K562 (cell line): ENCODE measurements around the gene DYRK1B. TPM values are rescaled to one million over a fixed set of nuclear protein-coding genes. Genes with fewer than 3 reads are reported as not detected.

Experiments used
- ATAC-seq: fragments of 200-7000 bp; cut with Tn5 transposase; 3 replicates; pipeline ENCODE4 v1.9.1; 2020; ENCODE audit warnings: moderate library complexity
- BruUV-seq: library from RNA; stranded (reverse); fragments of 400-500 nt; replicated peaks from 2 replicates; lab custom pipeline; 2021; lab: Mats Ljungman, UMichigan
- CTCF ChIA-PET: fragments of 300-600 bp; formaldehyde crosslinking; extraction: SDS; loops from one replicate; lab custom pipeline; 2021; ENCODE audit warnings: low intra/inter-chr PET ratio; lab: Yijun Ruan, JAX
- POLR2A ChIA-PET: fragments of 300-600, 350-650 bp; sonication (Branson Sonifier 250); formaldehyde crosslinking; extraction: SDS; loops from one replicate; lab custom pipeline; 2021; ENCODE audit warnings: antibody characterized with exemption, inconsistent platforms; lab: Yijun Ruan, JAX
- DNase-seq, 4 experiments: peaks; one replicate each; pipeline versions ENCODE4 v3.0.0 to v3.0.0-alpha.2; 2011 to 2018; ENCODE audit warnings: low spot score in 3 of 4, mixed read lengths in 3 of 4; ENCODE audit errors: extremely low read depth in 1 of 4
- FAIRE-seq: peaks from 2 replicates; lab custom pipeline; 2011; peaks lifted over from hg19 to GRCh38; lab: Jason Lieb, UNC
- H2AFZ ChIP-seq: 2 replicates; pipeline ENCODE4 v1.6.0; 2011; ENCODE audit warnings: low read depth, low read length, control low read depth, inconsistent platforms
- H3K27ac ChIP-seq: fragments of 200-600 bp; 3 replicates; pipeline ENCODE4 v1.8.0; 2011; ENCODE audit warnings: low read depth, mild to moderate bottlenecking, control low read depth, inconsistent platforms, low read length, moderate library complexity, mixed read lengths; ENCODE audit errors: extremely low read depth
- H3K27me3 ChIP-seq, 2 experiments: fragments of 300-600 bp in 1 of 2; 2 replicates in 1 of 2; 3 replicates in 1 of 2; pipeline versions ENCODE4 v1.6.0 to v1.8.0; 2011; ENCODE audit warnings: inconsistent platforms in 2 of 2, low read length in 2 of 2, mild to moderate bottlenecking in 1 of 2, mixed read lengths in 1 of 2, moderate library complexity in 1 of 2; ENCODE audit not compliant: control insufficient read depth in 2 of 2, insufficient read depth in 2 of 2
- H3K36me3 ChIP-seq: fragments of 300-600 bp; 3 replicates; pipeline ENCODE4 v1.8.0; 2011; ENCODE audit warnings: mild to moderate bottlenecking, low read length, inconsistent platforms; ENCODE audit not compliant: control insufficient read depth, insufficient read depth
- H3K4me1 ChIP-seq, 2 experiments: fragments of 200-600 bp in 1 of 2; replicated peaks in 1 of 2; 2 replicates in 1 of 2; 3 replicates in 1 of 2; pipeline versions ENCODE4 v1.5.1 to v1.8.0; 2011; ENCODE audit warnings: inconsistent platforms in 2 of 2, low read length in 2 of 2, mild to moderate bottlenecking in 1 of 2, mixed read lengths in 1 of 2, moderate library complexity in 1 of 2; ENCODE audit not compliant: control insufficient read depth in 2 of 2, insufficient read depth in 2 of 2
- H3K4me2 ChIP-seq: 2 replicates; pipeline ENCODE4 v1.6.1; 2011; ENCODE audit warnings: low read length, control low read depth, inconsistent platforms, mixed read lengths; ENCODE audit not compliant: insufficient read depth
- H3K4me3 ChIP-seq: fragments of 200-600 bp; sonication (generic), shearing (Covaris generic); 2 replicates; pipeline ENCODE4 v1.5.1; 2016; ENCODE audit warnings: control low read depth, inconsistent platforms
- H3K79me2 ChIP-seq: fragments of 200-600 bp; 3 replicates; pipeline ENCODE4 v1.8.0; 2011; ENCODE audit warnings: low read length, inconsistent platforms; ENCODE audit not compliant: control insufficient read depth, insufficient read depth
- H3K9ac ChIP-seq, 2 experiments: 2 replicates each; pipeline versions ENCODE4 v1.6.0 to v1.6.1; 2011; ENCODE audit warnings: low read depth in 2 of 2, low read length in 2 of 2, control low read depth in 1 of 2, inconsistent platforms in 1 of 2, mild to moderate bottlenecking in 1 of 2, mixed read lengths in 1 of 2; ENCODE audit not compliant: insufficient read depth in 1 of 2
- H3K9me1 ChIP-seq: one replicate; pipeline ENCODE4 v1.6.0; 2011; ENCODE audit warnings: inconsistent platforms, mild to moderate bottlenecking, low read length, moderate library complexity; ENCODE audit not compliant: control insufficient read depth, insufficient read depth
- H3K9me3 ChIP-seq: replicated peaks from 2 replicates; pipeline ENCODE4 v1.5.1; 2011; ENCODE audit warnings: low read depth, low read length, inconsistent platforms; ENCODE audit not compliant: control insufficient read depth, insufficient read depth
- H4K20me1 ChIP-seq: replicated peaks from 2 replicates; pipeline ENCODE4 v1.6.1; 2011; ENCODE audit warnings: low read length, inconsistent platforms, mixed read lengths; ENCODE audit not compliant: control insufficient read depth, insufficient read depth
- BCOR ChIP-seq: fragments of 450-650 bp; IDR thresholded peaks from 2 replicates; pipeline ENCODE4 v1.6.1; 2016
- CBFA2T3 ChIP-seq: fragments of 450-650 bp; IDR thresholded peaks from 2 replicates; pipeline ENCODE4 v1.6.1; 2017
- CBX3 ChIP-seq, 2 experiments: IDR thresholded peaks; 1 replicate in 1 of 2; 2 replicates in 1 of 2; pipeline ENCODE4 v1.6.1; 2012; ENCODE audit warnings: inconsistent platforms in 2 of 2, low read length in 2 of 2, borderline replicate concordance in 1 of 2, control low read depth in 1 of 2
- E2F3 ChIP-seq: fragments of 250-450 bp; sonication (Bioruptor Pico); IDR thresholded peaks from 2 replicates; pipeline ENCODE4 v1.4.0; 2020; ENCODE audit warnings: mild to moderate bottlenecking
- KLF1 ChIP-seq: fragments of 450-650 bp; IDR thresholded peaks from 2 replicates; pipeline ENCODE4 v1.6.1; 2016; ENCODE audit warnings: missing genetic modification characterization, missing compliant biosample characterization
- MBD2 ChIP-seq: sonication (generic); IDR thresholded peaks from 2 replicates; pipeline ENCODE4 v1.6.1; 2016; ENCODE audit warnings: low read depth, borderline replicate concordance
- PHB ChIP-seq: fragments of 250-450 bp; sonication (Bioruptor Pico); IDR thresholded peaks from 2 replicates; pipeline ENCODE4 v1.5.0; 2021
- POLR2G ChIP-seq: fragments of 200-400 bp; formaldehyde crosslinking; IDR thresholded peaks from 2 replicates; pipeline ENCODE4 v1.6.1; 2017; ENCODE audit warnings: low read depth, mild to moderate bottlenecking, antibody characterized with exemption, low read length, moderate library complexity
- PTBP1 ChIP-seq: fragments of 200-400 bp; formaldehyde crosslinking; IDR thresholded peaks from 2 replicates; pipeline ENCODE4 v1.6.1; 2017; ENCODE audit warnings: low read depth, low read length
- RBM14 ChIP-seq: fragments of 200-400 bp; formaldehyde crosslinking; IDR thresholded peaks from 2 replicates; pipeline ENCODE4 v1.6.1; 2018; ENCODE audit warnings: low read depth, mild to moderate bottlenecking, low read length, moderate library complexity, borderline replicate concordance; ENCODE audit not compliant: insufficient read depth
- RBM39 ChIP-seq: fragments of 200-400 bp; formaldehyde crosslinking; optimal IDR thresholded peaks from 2 replicates; pipeline ENCODE3; 2018; ENCODE audit warnings: low read depth, low read length
- SMARCA5 ChIP-seq: fragments of 450-650 bp; IDR thresholded peaks from 2 replicates; pipeline ENCODE4 v1.6.1; 2016
- STAG1 ChIP-seq: sonication (generic); formaldehyde crosslinking; IDR thresholded peaks from 2 replicates; pipeline ENCODE4 v1.5.0; 2020; ENCODE audit warnings: missing genetic modification reagents, borderline replicate concordance
- TAF9B ChIP-seq: fragments of 450-650 bp; IDR thresholded peaks from 2 replicates; pipeline ENCODE4 v1.6.1; 2018; ENCODE audit warnings: mild to moderate bottlenecking; ENCODE audit not compliant: partially characterized antibody
- U2AF2 ChIP-seq: fragments of 200-400 bp; formaldehyde crosslinking; optimal IDR thresholded peaks from 2 replicates; pipeline ENCODE3; 2017; ENCODE audit warnings: low read depth, mild to moderate bottlenecking, low read length
- WHSC1 ChIP-seq: IDR thresholded peaks from one replicate; pipeline ENCODE4 v1.6.1; 2012; ENCODE audit warnings: low read length, control low read depth, inconsistent platforms
- ZBED1 ChIP-seq: IDR thresholded peaks from 2 replicates; pipeline ENCODE4 v1.6.1; 2014
- ZNF133 ChIP-seq: fragments of 250-450 bp; sonication (Bioruptor Pico); IDR thresholded peaks from 2 replicates; pipeline ENCODE4 v1.4.0; 2020; ENCODE audit warnings: mild to moderate bottlenecking
- ZNF408 ChIP-seq: fragments of 250-450 bp; sonication (Bioruptor Pico); IDR thresholded peaks from 2 replicates; pipeline ENCODE4 v1.4.0; 2020; ENCODE audit warnings: low read depth, mild to moderate bottlenecking, moderate library complexity
- ZNF583 ChIP-seq: fragments of 250-450 bp; sonication (Bioruptor Pico); IDR thresholded peaks from 2 replicates; pipeline ENCODE4 v1.4.0; 2020
- ZZZ3 ChIP-seq: fragments of 450-650 bp; IDR thresholded peaks from 2 replicates; pipeline ENCODE4 v1.6.1; 2016; ENCODE audit warnings: antibody characterized with exemption, mild to moderate bottlenecking, moderate library complexity
- WGBS: fragments of 100-300 bp; shearing (Covaris generic); methylation state at CpG from one replicate; pipeline ENCODE4 v1.1.6; 2016; ENCODE audit warnings: low coverage, mixed read lengths; ENCODE audit not compliant: insufficient coverage; ENCODE audit errors: missing lambda C conversion rate; 5-methylcytosine and 5-hydroxymethylcytosine counted together
- in situ Hi-C: fragments of 300-500 bp; cut with MboI; formaldehyde crosslinking; loops from 4 replicates; pipeline ENCODE4 v1.15.0; 2018; ENCODE audit warnings: inconsistent platforms, mixed read lengths
- intact Hi-C: fragments of 100-400 bp; cut with micrococcal nuclease; formaldehyde crosslinking; loops from 2 replicates; pipeline ENCODE4 v1.14.2; 2022
- polyA plus RNA-seq, 8 experiments: library from polyadenylated mRNA; depleted of rRNA in 4 of 8; stranded (reverse) in 5 of 8; unstranded in 3 of 8; fragments of >200 nt; fragmentation: Nextera tagmentation in 2 of 8; fragmentation: Illumina TruSeq in 1 of 8; extraction: Ambion mirVana in 2 of 8; extraction: Trizol in 1 of 8; gene quantifications; 2 replicates each; pipeline versions ENCODE4 v1.2.1 to v1.2.3, GENCODE V29; 2011 to 2014; ENCODE audit warnings: inconsistent platforms in 1 of 8, missing spikeins in 1 of 8
- total RNA-seq, 7 experiments: library from RNA; depleted of rRNA in 6 of 7; stranded (reverse); fragments of >200 nt in 6 of 7; fragmentation: Illumina TruSeq in 2 of 7; extraction: Trizol in 2 of 7; gene quantifications; 2 replicates each; pipeline versions ENCODE4 v1.2.1 to v1.2.3, GENCODE V29; 2011 to 2021; ENCODE audit warnings: low replicate concordance in 1 of 7
- TF ChIP-seq, protein P1 (sequence below): IDR thresholded peaks from 2 replicates; pipeline ENCODE4 v1.6.1; 2011; ENCODE audit warnings: borderline replicate concordance, low read depth, mild to moderate bottlenecking, moderate library complexity, low read length; ENCODE audit not compliant: insufficient read depth, poor library complexity, severe bottlenecking
- TF ChIP-seq, protein P2 (sequence below): fragments of 250-450 bp; sonication (Bioruptor Pico); IDR thresholded peaks from 2 replicates; pipeline ENCODE4 v1.8.0; 2021; ENCODE audit warnings: borderline replicate concordance, mild to moderate bottlenecking, moderate library complexity; ENCODE audit not compliant: poor library complexity, severe bottlenecking

Gene DYRK1B
- total and polyA plus RNA-seq, 9 of the 15 experiments (the other 6 are each of a cell fraction or from before 2014, with no cell fraction given) = 0.91 to 5.2 (median 1.5) TPM; not detected in 2

DNA sequence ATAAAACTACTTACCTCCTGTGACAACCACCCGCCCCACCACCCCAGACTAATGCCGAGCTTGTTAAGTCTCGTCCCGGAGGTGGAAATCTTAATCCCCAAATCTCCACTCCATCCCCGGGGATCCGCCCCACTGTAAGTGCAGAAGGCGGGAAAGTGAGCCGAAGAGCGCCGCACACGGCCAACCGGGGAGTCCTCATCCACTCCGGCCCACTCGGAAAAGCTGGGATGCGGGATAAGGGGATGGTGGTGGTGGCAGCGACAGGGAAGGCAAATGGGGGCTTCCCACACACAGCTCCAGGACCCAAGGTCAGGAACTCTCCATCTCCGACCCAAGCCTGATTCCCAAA is 11.6 kb upstream of the DYRK1B start (continued):
- peak; percentile 85 for TF ChIP-seq ZZZ3
- TF ChIP-seq CBFA2T3 = no peak; the same call in 1 of the 2 replicates
- TF ChIP-seq KLF1 (tag) = peak; percentile 56; the same call in 1 of the 2 replicates
- no peak for TF ChIP-seq ZBED1
- no peak for TF ChIP-seq POLR2G
- TF ChIP-seq TAF9B = no peak
- TF ChIP-seq, protein P1, sequence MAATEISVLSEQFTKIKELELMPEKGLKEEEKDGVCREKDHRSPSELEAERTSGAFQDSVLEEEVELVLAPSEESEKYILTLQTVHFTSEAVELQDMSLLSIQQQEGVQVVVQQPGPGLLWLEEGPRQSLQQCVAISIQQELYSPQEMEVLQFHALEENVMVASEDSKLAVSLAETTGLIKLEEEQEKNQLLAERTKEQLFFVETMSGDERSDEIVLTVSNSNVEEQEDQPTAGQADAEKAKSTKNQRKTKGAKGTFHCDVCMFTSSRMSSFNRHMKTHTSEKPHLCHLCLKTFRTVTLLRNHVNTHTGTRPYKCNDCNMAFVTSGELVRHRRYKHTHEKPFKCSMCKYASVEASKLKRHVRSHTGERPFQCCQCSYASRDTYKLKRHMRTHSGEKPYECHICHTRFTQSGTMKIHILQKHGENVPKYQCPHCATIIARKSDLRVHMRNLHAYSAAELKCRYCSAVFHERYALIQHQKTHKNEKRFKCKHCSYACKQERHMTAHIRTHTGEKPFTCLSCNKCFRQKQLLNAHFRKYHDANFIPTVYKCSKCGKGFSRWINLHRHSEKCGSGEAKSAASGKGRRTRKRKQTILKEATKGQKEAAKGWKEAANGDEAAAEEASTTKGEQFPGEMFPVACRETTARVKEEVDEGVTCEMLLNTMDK = peak; percentile 74
- peak; percentile 92 for TF ChIP-seq E2F3

DNA sequence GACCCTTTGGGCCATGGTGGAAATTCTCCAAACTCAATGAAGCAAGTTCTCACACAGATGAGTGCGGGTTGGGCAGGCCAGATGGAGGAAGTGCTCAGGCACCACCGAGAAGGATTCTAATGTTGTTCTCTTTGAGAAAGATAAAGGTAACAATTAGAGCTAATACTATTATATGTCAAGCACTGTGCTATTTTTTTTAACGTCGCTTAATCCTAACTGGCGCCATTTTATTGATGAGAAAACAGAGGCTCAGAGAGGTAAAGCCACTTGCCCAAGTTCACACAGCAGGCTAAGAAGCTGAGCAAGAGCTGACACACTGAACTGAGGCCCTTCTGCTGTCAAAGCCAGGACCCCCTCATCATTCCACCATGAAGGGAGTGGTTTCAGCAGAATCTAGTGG is 11.2 kb upstream of the DYRK1B start:
- peaks cover 63% of the 10 kb centered on the region for H3K79me2 ChIP-seq
- ATAC-seq (no peak), FAIRE-seq (peak; percentile 11), DNase-seq (no peak)
- peaks cover 2% of the 10 kb centered on the region for H3K9me1 ChIP-seq
- POLR2A ChIA-PET = interaction anchor here (0.6 to 2.6 kb wide), 6 partner anchors 11 to 330 kb away, joined by 3 to 17 read pairs (median 3); partner anchors contain the start of gene DYRK1B
- H4K20me1 ChIP-seq = peaks cover 38% of the 10 kb centered on the region
- H3K9me3 ChIP-seq = no peaks in the 10 kb centered on the region
- WGBS = 1% methylated on average over 5 of the region's 5 CpGs
- H3K27me3 ChIP-seq = no peaks in the 10 kb centered on the region
- no TSS peak for BruUV-seq
- 0 out of 2 replicates have a peak overlapping the region, but pooled peaks have one; percentile 67 for H2AFZ ChIP-seq
- in situ Hi-C loops (no loop called here), intact Hi-C loops (no loop called here)
- H3K4me1 ChIP-seq = peaks cover 30 to 50% of the 10 kb centered on the region in 2 experiments
- H3K4me2 ChIP-seq = peak overlapping the region; percentile 96
- H3K9ac ChIP-seq = peak overlapping the region; percentile 93 to 96
- CTCF ChIA-PET = interaction anchor here (0.6 to 0.7 kb wide), 3 partner anchors 11 to 293 kb away, joined by 3 to 4 read pairs (median 3); partner anchors contain the start of gene DYRK1B
- peaks cover 32% of the 10 kb centered on the region for H3K36me3 ChIP-seq
- H3K27ac ChIP-seq = peak overlapping the region; percentile 79
- H3K4me3 ChIP-seq = peak overlapping the region; percentile 86
- TF ChIP-seq PHB (CRISPR knock-in tag) = no peak
- TF ChIP-seq WHSC1 = no peak
- TF ChIP-seq U2AF2 = no peak
- TF ChIP-seq PTBP1 = peak; percentile 77; the same call in 1 of the 2 replicates
- TF ChIP-seq BCOR = peak; percentile 81
- no peak for TF ChIP-seq CBX3 (IDR thresholded peaks at IDR 0.05; ENCODE audit: borderline replicate concordance in 1 of 2, low read length in 2 of 2)
- TF ChIP-seq MBD2 = no peak
- TF ChIP-seq ZNF133 (CRISPR knock-in tag) = no peak
- no peak for TF ChIP-seq RBM14
- 0 out of 2 replicates have a peak, but pooled peaks have one; percentile 50 for TF ChIP-seq SMARCA5
- TF ChIP-seq, protein P2, sequence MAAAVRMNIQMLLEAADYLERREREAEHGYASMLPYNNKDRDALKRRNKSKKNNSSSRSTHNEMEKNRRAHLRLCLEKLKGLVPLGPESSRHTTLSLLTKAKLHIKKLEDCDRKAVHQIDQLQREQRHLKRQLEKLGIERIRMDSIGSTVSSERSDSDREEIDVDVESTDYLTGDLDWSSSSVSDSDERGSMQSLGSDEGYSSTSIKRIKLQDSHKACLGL = no peak
- TF ChIP-seq ZNF408 (CRISPR knock-in tag) = no peak
- TF ChIP-seq RBM39 = no peak
- TF ChIP-seq ZNF583 (CRISPR knock-in tag) = no peak
- no peak for TF ChIP-seq STAG1
